Measurements from ENCODE around the gene MLPH. TPM values are rescaled to one million over a fixed set of nuclear protein-coding genes. Genes with fewer than 3 reads are reported as not detected.

MLPH gene
- total and polyA plus RNA-seq, 9 of the 15 experiments (the other 6 are each of a cell fraction or from before 2014, with no cell fraction given), result 0.22 TPM; not detected in 8

DNA sequence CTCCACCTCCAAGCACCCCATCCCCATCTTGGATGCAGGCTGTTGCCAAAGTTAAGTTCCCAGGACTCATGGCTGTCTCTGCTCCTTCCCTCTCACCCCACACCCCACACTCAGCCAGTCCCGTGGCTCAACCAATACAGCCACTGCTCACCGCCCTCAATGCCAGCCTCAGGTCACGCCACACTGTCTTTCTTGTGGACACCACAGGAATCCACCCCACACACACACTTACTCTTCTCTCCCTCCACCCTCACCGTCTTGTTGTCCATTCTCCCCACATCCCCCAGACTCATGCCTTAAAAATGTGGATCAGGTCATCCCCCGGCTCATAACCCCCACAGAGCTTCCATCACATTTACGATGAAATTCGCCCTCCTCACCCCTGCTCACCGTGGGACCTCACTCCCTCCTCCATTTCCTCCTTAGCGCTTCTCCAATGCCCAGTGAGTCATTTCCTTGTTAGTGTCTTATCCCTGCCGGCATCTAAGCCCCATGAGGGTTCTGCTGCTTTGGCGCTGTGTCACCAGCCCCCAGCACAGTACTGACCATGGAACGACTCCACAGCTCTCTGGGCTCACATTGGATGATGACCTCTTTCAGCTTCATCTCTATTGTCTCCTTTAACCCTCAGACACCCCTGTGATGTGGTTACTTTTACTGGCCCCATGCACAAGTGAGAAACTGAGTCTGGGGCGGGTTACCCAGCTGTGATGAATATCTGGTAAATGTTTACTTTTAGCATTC lies 13.8 kb downstream of the MLPH start (continued):
- TF ChIP-seq ZNF395 (CRISPR knock-in tag; IDR thresholded peaks at IDR 0.05), result peak; percentile 94
- TF ChIP-seq ZNF407 (IDR thresholded peaks at IDR 0.05; ENCODE audit: low read depth), result no peak
- no peak for TF ChIP-seq ZNF79 (CRISPR knock-in tag; IDR thresholded peaks at IDR 0.05; ENCODE audit: low read depth)
- no peak for TF ChIP-seq MYC (IDR thresholded peaks at IDR 0.05; ENCODE audit: low read depth, low read length)
- TF ChIP-seq MYC (CRISPR knock-in tag; IDR thresholded peaks at IDR 0.05; ENCODE audit: borderline replicate concordance, low read depth), result no peak
- TF ChIP-seq ARID1B (IDR thresholded peaks at IDR 0.05), result peak; percentile 38; the same call in 1 of the 2 replicates
- no peak for TF ChIP-seq CGGBP1 (CRISPR knock-in tag; IDR thresholded peaks at IDR 0.05)

Data from K562 (cell line).